ENCODE data around the gene SPEM2. TPM values are rescaled to one million over a fixed set of nuclear protein-coding genes. Genes with fewer than 3 reads are reported as not detected.

SPEM2 gene
- total RNA-seq, 2 donors from 2014 or later, result not detected

GRCh38 chr17:7443499-7444485, 18.4 kb downstream of the SPEM2 start:
- no peak for TF ChIP-seq CTCF (IDR thresholded peaks at IDR 0.05)
- no peak for ATAC-seq (ENCODE audit: insufficient number of reproducible peaks, low FRiP score, low read depth)
- Histone ChIP-seq H3K27me3 (replicated peaks; ENCODE audit: insufficient read depth) (peaks cover 16% of the 10 kb centered on the region), H3K9me3 (no peaks in the 10 kb centered on the region), H3K4me3 (no peak overlapping the region), H3K4me1 (ENCODE audit: control insufficient read depth in 1 of 2, low read depth in 2 of 2) (peaks cover 16 to 40% of the 10 kb centered on the region in 2 donors), H3K36me3 (no peaks in the 10 kb centered on the region), H3K27ac (no peak overlapping the region)
- DNase-seq (ENCODE audit: low spot score), result no peak

- DNase-seq (ENCODE audit: low spot score), result no peak
- Histone ChIP-seq H3K4me1 (ENCODE audit: control insufficient read depth in 1 of 2, low read depth in 2 of 2) (peaks cover 10 to 32% of the 10 kb centered on the region in 2 donors), H3K9me3 (no peaks in the 10 kb centered on the region), H3K27me3 (replicated peaks; ENCODE audit: insufficient read depth) (peaks cover 11% of the 10 kb centered on the region), H3K27ac (no peak within 1 kb of the TSS), H3K36me3 (no peaks in the 10 kb centered on the region), H3K4me3 (peak within 1 kb of the TSS; percentile 71)
- no peak for TF ChIP-seq CTCF (IDR thresholded peaks at IDR 0.05)
- ATAC-seq (ENCODE audit: insufficient number of reproducible peaks, low FRiP score, low read depth), result no peak
Observed at GRCh38 chr17:7444682-7445618, 19.5 kb downstream of the SPEM2 start, which contains the start of gene CHRNB1. Gene CHRNB1 (plus strand): TSS chr17:7445061. CDS start chr17:7445128, 67 bp downstream.

- peaks cover 7 to 26% of the 10 kb centered on the region in 2 donors for H3K4me1 ChIP-seq (ENCODE audit: control insufficient read depth in 1 of 2, low read depth in 2 of 2)
- DNase-seq (ENCODE audit: low spot score) (no peak), ATAC-seq (ENCODE audit: insufficient number of reproducible peaks, low FRiP score, low read depth) (no peak)
- peak overlapping the region; percentile 71 for H3K4me3 ChIP-seq
- no peaks in the 10 kb centered on the region for H3K36me3 ChIP-seq
- H3K27me3 ChIP-seq (replicated peaks; ENCODE audit: insufficient read depth), result peaks cover 11% of the 10 kb centered on the region
- no peaks in the 10 kb centered on the region for H3K9me3 ChIP-seq
- no peak for TF ChIP-seq CTCF (IDR thresholded peaks at IDR 0.05)
- no peak overlapping the region for H3K27ac ChIP-seq
Observed at GRCh38 chr17:7445619-7445968, 20.2 kb downstream of the SPEM2 start.

DNA sequence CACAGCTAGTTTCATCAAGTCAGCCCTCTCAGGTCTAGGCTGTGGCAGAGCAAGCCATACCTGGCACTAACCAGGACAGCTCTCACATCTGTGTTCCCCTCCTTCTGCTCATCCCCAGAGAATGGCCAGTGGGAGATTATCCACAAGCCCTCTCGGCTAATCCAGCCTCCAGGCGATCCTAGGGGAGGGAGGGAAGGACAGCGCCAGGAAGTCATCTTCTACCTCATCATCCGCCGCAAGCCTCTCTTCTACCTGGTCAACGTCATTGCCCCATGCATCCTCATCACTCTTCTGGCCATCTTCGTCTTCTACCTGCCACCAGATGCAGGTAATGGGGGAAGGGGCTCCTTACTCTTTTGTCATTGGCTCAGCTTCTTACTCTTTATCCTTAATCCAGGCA, 23.0 kb downstream of the SPEM2 start:
- TF ChIP-seq CTCF (IDR thresholded peaks at IDR 0.05), result no peak
- no peak for ATAC-seq (ENCODE audit: insufficient number of reproducible peaks, low FRiP score, low read depth)
- no peak for DNase-seq (ENCODE audit: low spot score)
- Histone ChIP-seq H3K36me3 (no peaks in the 10 kb centered on the region), H3K9me3 (no peaks in the 10 kb centered on the region), H3K27ac (no peak overlapping the region), H3K4me3 (no peak overlapping the region), H3K4me1 (ENCODE audit: control insufficient read depth in 1 of 2, low read depth in 2 of 2) (peaks cover 7 to 22% of the 10 kb centered on the region in 2 donors), H3K27me3 (replicated peaks; ENCODE audit: insufficient read depth) (peaks cover 11% of the 10 kb centered on the region)
